ENCODE data around the gene CD44. TPM values are rescaled to one million over a fixed set of nuclear protein-coding genes. Genes with fewer than 3 reads are reported as not detected.

Gene CD44
- total RNA-seq, 3 donors from 2014 or later: 105 to 154 (median 136) TPM

DNA sequence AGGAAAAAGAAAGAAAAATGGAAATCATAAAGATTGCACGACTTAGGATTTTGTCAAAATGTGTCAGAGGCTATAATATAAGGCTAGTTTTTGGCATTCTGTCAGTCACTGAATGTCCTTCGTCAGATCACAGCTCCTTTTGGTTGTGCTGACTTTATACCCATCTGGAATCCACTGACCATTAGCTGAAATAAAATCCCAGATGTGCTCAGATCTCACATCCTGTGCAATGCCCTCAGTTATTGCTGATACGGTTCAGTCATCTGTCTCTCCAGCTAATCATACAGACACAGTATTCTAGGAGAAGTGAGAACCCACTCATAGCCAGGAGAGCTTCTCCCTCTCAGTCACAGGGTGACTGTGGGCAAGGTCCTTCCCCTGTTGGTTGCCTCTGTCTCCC, 11.5 kb downstream of the CD44 start:
- Histone ChIP-seq H3K9me3 (no peaks in the 10 kb centered on the region), H3K36me3 (ENCODE audit: low read depth) (no peaks in the 10 kb centered on the region), H3K4me1 (ENCODE audit: low read depth) (peaks cover 16% of the 10 kb centered on the region), H3K4me3 (no peak overlapping the region)
- intact Hi-C loops (cut with DNase I, micrococcal nuclease): no loop called here
- DNase-seq: no peak
- TF ChIP-seq, protein P1, sequence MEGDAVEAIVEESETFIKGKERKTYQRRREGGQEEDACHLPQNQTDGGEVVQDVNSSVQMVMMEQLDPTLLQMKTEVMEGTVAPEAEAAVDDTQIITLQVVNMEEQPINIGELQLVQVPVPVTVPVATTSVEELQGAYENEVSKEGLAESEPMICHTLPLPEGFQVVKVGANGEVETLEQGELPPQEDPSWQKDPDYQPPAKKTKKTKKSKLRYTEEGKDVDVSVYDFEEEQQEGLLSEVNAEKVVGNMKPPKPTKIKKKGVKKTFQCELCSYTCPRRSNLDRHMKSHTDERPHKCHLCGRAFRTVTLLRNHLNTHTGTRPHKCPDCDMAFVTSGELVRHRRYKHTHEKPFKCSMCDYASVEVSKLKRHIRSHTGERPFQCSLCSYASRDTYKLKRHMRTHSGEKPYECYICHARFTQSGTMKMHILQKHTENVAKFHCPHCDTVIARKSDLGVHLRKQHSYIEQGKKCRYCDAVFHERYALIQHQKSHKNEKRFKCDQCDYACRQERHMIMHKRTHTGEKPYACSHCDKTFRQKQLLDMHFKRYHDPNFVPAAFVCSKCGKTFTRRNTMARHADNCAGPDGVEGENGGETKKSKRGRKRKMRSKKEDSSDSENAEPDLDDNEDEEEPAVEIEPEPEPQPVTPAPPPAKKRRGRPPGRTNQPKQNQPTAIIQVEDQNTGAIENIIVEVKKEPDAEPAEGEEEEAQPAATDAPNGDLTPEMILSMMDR (IDR thresholded peaks at IDR 0.05): no peak
- ATAC-seq: no peak

- H3K4me3 ChIP-seq: no peak overlapping the region
- intact Hi-C loops (cut with DNase I, micrococcal nuclease): no loop called here
- H3K36me3 ChIP-seq (ENCODE audit: low read depth): no peaks in the 10 kb centered on the region
- peaks cover 16% of the 10 kb centered on the region for H3K4me1 ChIP-seq (ENCODE audit: low read depth)
- DNase-seq (no peak), ATAC-seq (no peak)
- TF ChIP-seq, protein P1 (IDR thresholded peaks at IDR 0.05): no peak
- H3K9me3 ChIP-seq: no peaks in the 10 kb centered on the region
These were observed 12.3 kb downstream of the CD44 start for GRCh38 chr11:35151241-35151640.

- intact Hi-C loops (cut with DNase I, micrococcal nuclease): no loop called here
- H3K36me3 ChIP-seq (ENCODE audit: low read depth): no peaks in the 10 kb centered on the region
- H3K4me3 ChIP-seq: no peak overlapping the region
- TF ChIP-seq, protein P1 (IDR thresholded peaks at IDR 0.05): no peak
- no peak for DNase-seq
- peaks cover 16% of the 10 kb centered on the region for H3K4me1 ChIP-seq (ENCODE audit: low read depth)
- no peak for ATAC-seq
- no peaks in the 10 kb centered on the region for H3K9me3 ChIP-seq
These were observed 12.8 kb downstream of the CD44 start for GRCh38 chr11:35151683-35152280.

DNA sequence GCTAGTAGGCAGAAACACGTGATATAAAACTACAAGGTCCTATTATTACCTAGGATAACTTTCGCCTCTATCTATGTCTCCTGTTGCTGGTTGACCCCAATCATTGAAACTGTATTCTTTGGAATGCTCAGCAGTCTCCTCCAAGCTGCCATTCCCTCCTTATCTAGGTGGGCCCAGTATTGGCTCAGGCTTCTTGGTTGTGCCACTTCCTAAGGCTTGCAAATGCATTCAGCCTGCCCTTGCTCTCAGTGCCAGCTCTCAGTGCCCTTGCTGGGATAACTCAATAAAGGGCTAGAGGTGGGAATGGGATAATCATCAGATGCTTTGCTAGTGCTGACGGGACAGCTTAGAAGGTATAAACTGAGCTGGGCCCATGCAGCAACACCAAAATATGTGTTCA, 13.6 kb downstream of the CD44 start:
- peaks cover 18% of the 10 kb centered on the region for H3K4me1 ChIP-seq (ENCODE audit: low read depth)
- intact Hi-C loops (cut with DNase I, micrococcal nuclease): no loop called here

DNA sequence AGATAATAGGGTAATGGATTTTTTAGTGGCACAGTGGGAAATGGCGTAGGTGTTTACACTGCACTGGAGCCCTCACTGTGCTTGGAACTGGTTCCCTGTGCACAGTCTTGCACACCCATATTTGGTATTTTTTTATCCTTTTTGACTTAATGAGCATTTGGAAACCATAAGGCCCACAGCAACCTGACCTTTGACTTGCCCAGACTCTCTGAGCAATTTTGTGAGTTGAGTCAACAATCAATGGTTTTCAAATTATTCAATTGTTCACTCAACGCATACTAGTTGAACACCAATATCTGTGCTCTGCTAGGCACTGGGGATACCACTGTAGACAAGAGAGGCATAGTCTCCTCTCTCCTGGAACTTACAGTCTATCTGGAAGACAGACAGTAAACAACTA, 14.3 kb downstream of the CD44 start:
- no peaks in the 10 kb centered on the region for H3K9me3 ChIP-seq
- intact Hi-C loops (cut with DNase I, micrococcal nuclease): no loop called here
- ATAC-seq (no peak), DNase-seq (no peak)
- peaks cover 19% of the 10 kb centered on the region for H3K4me1 ChIP-seq (ENCODE audit: low read depth)
- TF ChIP-seq, protein P1 (IDR thresholded peaks at IDR 0.05): no peak
- no peak overlapping the region for H3K4me3 ChIP-seq
- H3K36me3 ChIP-seq (ENCODE audit: low read depth): no peaks in the 10 kb centered on the region

More for the DNA sequence above, 13.6 kb downstream of the CD44 start:
- Histone ChIP-seq H3K36me3 (ENCODE audit: low read depth) (no peaks in the 10 kb centered on the region), H3K4me3 (no peak overlapping the region), H3K9me3 (no peaks in the 10 kb centered on the region)
- TF ChIP-seq, protein P1 (IDR thresholded peaks at IDR 0.05): no peak
- no peak for DNase-seq
- no peak for ATAC-seq

GRCh38 chr11:35154952-35155351, 16.0 kb downstream of the CD44 start:
- intact Hi-C loops (cut with DNase I, micrococcal nuclease): no loop called here
- H3K4me1 ChIP-seq (ENCODE audit: low read depth): peaks cover 33% of the 10 kb centered on the region
- ATAC-seq (no peak), DNase-seq (no peak)
- H3K36me3 ChIP-seq (ENCODE audit: low read depth): no peaks in the 10 kb centered on the region
- H3K9me3 ChIP-seq: no peaks in the 10 kb centered on the region
- TF ChIP-seq, protein P1 (IDR thresholded peaks at IDR 0.05): no peak
- H3K4me3 ChIP-seq: no peak overlapping the region

All from mucosa of descending colon (tissue), 3 donors.